Measurements from ENCODE around the gene RELN. TPM values are rescaled to one million over a fixed set of nuclear protein-coding genes. Genes with fewer than 3 reads are reported as not detected.

RELN gene
- total RNA-seq, 2 donors from 2014 or later = 3.9 to 8.5 TPM

- Histone ChIP-seq H3K27ac (ENCODE audit: low read depth, low read length) (no peak overlapping the region), H3K9me3 (ENCODE audit: control insufficient read depth, low read length) (peaks cover 2% of the 10 kb centered on the region), H3K9ac (ENCODE audit: extremely low read depth, low read length, poor library complexity, severe bottlenecking) (no peak overlapping the region), H3K36me3 (ENCODE audit: control insufficient read depth, insufficient read depth, low read length) (no peaks in the 10 kb centered on the region), H3K27me3 (ENCODE audit: control insufficient read depth, insufficient read depth, low read length, poor library complexity, severe bottlenecking) (no peaks in the 10 kb centered on the region), H3K4me3 (ENCODE audit: low read length) (no peak overlapping the region), H3K4me1 (ENCODE audit: control insufficient read depth, insufficient read depth, low read length) (no peaks in the 10 kb centered on the region)
- Mint-ChIP-seq H3K27me3 (ENCODE audit: insufficient read depth) (no peaks in the 10 kb centered on the region), H3K4me3 (no peak overlapping the region), H3K36me3 (ENCODE audit: low read depth) (no peaks in the 10 kb centered on the region), H3K4me1 (peaks cover 3% of the 10 kb centered on the region), H3K9me3 (no peaks in the 10 kb centered on the region), H3K27ac (no peak overlapping the region)
- WGBS, 2 experiments (ENCODE audit: insufficient coverage in 1 of 2, insufficient read length in 1 of 2) = 92 to 94% methylated on average over 5 to 6 of the region's 6 CpGs
- DNase-seq = no peak
- TF ChIP-seq CTCF (conservative IDR thresholded peaks at IDR 0.05) = no peak
These were observed 45.1 kb downstream of the RELN start for GRCh38 chr7:103944230-103944900.

GRCh38 chr7:103941976-103942375 lies 47.5 kb downstream of the RELN start:
- Mint-ChIP-seq H3K4me1 (peaks cover 3% of the 10 kb centered on the region), H3K27me3 (ENCODE audit: insufficient read depth) (no peaks in the 10 kb centered on the region), H3K36me3 (ENCODE audit: low read depth) (no peaks in the 10 kb centered on the region), H3K9me3 (no peaks in the 10 kb centered on the region), H3K27ac (no peak overlapping the region), H3K4me3 (no peak overlapping the region)
- H3K9ac ChIP-seq (ENCODE audit: extremely low read depth, low read length, poor library complexity, severe bottlenecking) = no peak overlapping the region
- no peak for TF ChIP-seq CTCF (conservative IDR thresholded peaks at IDR 0.05)
- DNase-seq = no peak
- no peaks in the 10 kb centered on the region for H3K36me3 ChIP-seq (ENCODE audit: control insufficient read depth, insufficient read depth, low read length)
- no peaks in the 10 kb centered on the region for H3K4me1 ChIP-seq (ENCODE audit: control insufficient read depth, insufficient read depth, low read length)
- no peaks in the 10 kb centered on the region for H3K27me3 ChIP-seq (ENCODE audit: control insufficient read depth, insufficient read depth, low read length, poor library complexity, severe bottlenecking)
- 95% methylated on average over 3 of the region's 3 CpGs; no CpG with 5 or more reads in 1 of the 2 experiments for WGBS, 2 experiments (ENCODE audit: insufficient coverage in 1 of 2, insufficient read length in 1 of 2)
- no peak overlapping the region for H3K4me3 ChIP-seq (ENCODE audit: low read length)
- H3K27ac ChIP-seq (ENCODE audit: low read depth, low read length) = no peak overlapping the region
- H3K9me3 ChIP-seq (ENCODE audit: control insufficient read depth, low read length) = no peaks in the 10 kb centered on the region

- Histone ChIP-seq H3K4me1 (ENCODE audit: control insufficient read depth, insufficient read depth, low read length) (no peaks in the 10 kb centered on the region), H3K36me3 (ENCODE audit: control insufficient read depth, insufficient read depth, low read length) (no peaks in the 10 kb centered on the region), H3K9ac (ENCODE audit: extremely low read depth, low read length, poor library complexity, severe bottlenecking) (no peak overlapping the region), H3K27ac (ENCODE audit: low read depth, low read length) (no peak overlapping the region), H3K4me3 (ENCODE audit: low read length) (no peak overlapping the region), H3K9me3 (ENCODE audit: control insufficient read depth, low read length) (no peaks in the 10 kb centered on the region), H3K27me3 (ENCODE audit: control insufficient read depth, insufficient read depth, low read length, poor library complexity, severe bottlenecking) (no peaks in the 10 kb centered on the region)
- TF ChIP-seq CTCF (conservative IDR thresholded peaks at IDR 0.05) = no peak
- H3K27ac Mint-ChIP-seq = no peak overlapping the region
- H3K27me3 Mint-ChIP-seq (ENCODE audit: insufficient read depth) = no peaks in the 10 kb centered on the region
- 83 to 92% methylated on average over 1 to 6 of the region's 6 CpGs for WGBS, 2 experiments (ENCODE audit: insufficient coverage in 1 of 2, insufficient read length in 1 of 2)
- no peaks in the 10 kb centered on the region for H3K9me3 Mint-ChIP-seq
- H3K36me3 Mint-ChIP-seq (ENCODE audit: low read depth) = no peaks in the 10 kb centered on the region
- no peak for DNase-seq
- H3K4me3 Mint-ChIP-seq = no peak overlapping the region
- peaks cover 3% of the 10 kb centered on the region for H3K4me1 Mint-ChIP-seq
These were observed 48.8 kb downstream of the RELN start for GRCh38 chr7:103940382-103941268.

Data from endodermal cell (in vitro differentiated cells).